ENCODE results near the gene NAA80. TPM values are rescaled to one million over a fixed set of nuclear protein-coding genes. Genes with fewer than 3 reads are reported as not detected.

NAA80 gene
- total and polyA plus RNA-seq, 2 of the 13 experiments (the other 11 are each of a cell fraction or from before 2014, with no cell fraction given): 3.4 to 8.7 TPM

DNA sequence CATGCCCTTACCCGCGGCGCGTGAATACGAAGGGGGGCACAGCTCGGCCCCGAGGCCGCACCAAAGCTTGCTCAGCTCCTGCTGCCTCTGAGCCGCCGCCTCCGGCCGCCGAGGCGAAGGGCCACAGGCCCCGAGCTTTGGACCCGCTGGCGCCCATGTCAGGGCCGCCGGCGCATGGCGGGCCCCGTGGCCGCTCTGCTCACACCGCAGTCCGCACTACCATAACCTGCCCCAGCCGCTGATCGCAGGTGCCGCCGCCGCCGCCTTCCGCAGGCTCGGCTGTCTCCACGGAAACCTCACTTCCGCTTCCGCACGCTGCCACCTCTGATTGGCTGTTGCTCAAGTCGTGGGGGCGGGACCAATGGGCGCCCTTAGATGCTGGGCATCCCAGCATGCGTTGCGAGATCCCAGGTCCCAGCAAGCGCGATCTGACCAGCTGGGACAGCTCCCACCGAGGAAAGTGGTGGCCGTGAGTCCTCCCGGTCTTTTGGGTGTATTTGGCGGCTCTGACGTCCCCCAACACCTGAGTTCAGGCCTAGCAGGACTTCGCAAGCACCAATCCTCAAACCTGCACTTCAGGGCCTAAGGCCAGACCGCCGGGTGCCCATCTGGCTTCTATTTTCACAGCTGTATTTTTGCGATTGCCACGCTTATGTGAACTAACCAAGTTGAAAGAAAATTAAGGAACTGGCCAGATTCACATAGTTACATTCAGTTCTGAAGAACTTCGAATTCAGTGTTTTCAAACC lies 28.9 kb upstream of the NAA80 start, which contains the start of gene TUSC2 (continued):
- TF ChIP-seq, protein P1, sequence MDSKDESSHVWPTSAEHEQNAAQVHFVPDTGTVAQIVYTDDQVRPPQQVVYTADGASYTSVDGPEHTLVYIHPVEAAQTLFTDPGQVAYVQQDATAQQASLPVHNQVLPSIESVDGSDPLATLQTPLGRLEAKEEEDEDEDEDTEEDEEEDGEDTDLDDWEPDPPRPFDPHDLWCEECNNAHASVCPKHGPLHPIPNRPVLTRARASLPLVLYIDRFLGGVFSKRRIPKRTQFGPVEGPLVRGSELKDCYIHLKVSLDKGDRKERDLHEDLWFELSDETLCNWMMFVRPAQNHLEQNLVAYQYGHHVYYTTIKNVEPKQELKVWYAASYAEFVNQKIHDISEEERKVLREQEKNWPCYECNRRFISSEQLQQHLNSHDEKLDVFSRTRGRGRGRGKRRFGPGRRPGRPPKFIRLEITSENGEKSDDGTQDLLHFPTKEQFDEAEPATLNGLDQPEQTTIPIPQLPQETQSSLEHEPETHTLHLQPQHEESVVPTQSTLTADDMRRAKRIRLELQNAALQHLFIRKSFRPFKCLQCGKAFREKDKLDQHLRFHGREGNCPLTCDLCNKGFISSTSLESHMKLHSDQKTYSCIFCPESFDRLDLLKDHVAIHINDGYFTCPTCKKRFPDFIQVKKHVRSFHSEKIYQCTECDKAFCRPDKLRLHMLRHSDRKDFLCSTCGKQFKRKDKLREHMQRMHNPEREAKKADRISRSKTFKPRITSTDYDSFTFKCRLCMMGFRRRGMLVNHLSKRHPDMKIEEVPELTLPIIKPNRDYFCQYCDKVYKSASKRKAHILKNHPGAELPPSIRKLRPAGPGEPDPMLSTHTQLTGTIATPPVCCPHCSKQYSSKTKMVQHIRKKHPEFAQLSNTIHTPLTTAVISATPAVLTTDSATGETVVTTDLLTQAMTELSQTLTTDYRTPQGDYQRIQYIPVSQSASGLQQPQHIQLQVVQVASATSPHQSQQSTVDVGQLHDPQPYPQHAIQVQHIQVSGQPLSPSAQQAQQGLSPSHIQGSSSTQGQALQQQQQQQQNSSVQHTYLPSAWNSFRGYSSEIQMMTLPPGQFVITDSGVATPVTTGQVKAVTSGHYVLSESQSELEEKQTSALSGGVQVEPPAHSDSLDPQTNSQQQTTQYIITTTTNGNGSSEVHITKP (CRISPR knock-in tag; IDR thresholded peaks at IDR 0.05; ENCODE audit: low read depth): no peak
- TF ChIP-seq, protein P2, sequence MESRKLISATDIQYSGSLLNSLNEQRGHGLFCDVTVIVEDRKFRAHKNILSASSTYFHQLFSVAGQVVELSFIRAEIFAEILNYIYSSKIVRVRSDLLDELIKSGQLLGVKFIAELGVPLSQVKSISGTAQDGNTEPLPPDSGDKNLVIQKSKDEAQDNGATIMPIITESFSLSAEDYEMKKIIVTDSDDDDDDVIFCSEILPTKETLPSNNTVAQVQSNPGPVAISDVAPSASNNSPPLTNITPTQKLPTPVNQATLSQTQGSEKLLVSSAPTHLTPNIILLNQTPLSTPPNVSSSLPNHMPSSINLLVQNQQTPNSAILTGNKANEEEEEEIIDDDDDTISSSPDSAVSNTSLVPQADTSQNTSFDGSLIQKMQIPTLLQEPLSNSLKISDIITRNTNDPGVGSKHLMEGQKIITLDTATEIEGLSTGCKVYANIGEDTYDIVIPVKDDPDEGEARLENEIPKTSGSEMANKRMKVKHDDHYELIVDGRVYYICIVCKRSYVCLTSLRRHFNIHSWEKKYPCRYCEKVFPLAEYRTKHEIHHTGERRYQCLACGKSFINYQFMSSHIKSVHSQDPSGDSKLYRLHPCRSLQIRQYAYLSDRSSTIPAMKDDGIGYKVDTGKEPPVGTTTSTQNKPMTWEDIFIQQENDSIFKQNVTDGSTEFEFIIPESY (CRISPR knock-in tag; IDR thresholded peaks at IDR 0.05): no peak
- TF ChIP-seq KLF16 (CRISPR knock-in tag; IDR thresholded peaks at IDR 0.05) (no peak; a peak in 2 of 4 replicates), ZNF598 (CRISPR knock-in tag; IDR thresholded peaks at IDR 0.05; ENCODE audit: borderline replicate concordance) (peak; percentile 74; the same call in 1 of the 2 replicates), SUZ12 (IDR thresholded peaks at IDR 0.05; ENCODE audit: low read depth, low read length) (peak; percentile 53), CHCHD3 (CRISPR knock-in tag; IDR thresholded peaks at IDR 0.05) (no peak), SNRNP70 (IDR thresholded peaks at IDR 0.05; ENCODE audit: low read depth, low read length) (no peak)
- TF ChIP-seq, protein P3, sequence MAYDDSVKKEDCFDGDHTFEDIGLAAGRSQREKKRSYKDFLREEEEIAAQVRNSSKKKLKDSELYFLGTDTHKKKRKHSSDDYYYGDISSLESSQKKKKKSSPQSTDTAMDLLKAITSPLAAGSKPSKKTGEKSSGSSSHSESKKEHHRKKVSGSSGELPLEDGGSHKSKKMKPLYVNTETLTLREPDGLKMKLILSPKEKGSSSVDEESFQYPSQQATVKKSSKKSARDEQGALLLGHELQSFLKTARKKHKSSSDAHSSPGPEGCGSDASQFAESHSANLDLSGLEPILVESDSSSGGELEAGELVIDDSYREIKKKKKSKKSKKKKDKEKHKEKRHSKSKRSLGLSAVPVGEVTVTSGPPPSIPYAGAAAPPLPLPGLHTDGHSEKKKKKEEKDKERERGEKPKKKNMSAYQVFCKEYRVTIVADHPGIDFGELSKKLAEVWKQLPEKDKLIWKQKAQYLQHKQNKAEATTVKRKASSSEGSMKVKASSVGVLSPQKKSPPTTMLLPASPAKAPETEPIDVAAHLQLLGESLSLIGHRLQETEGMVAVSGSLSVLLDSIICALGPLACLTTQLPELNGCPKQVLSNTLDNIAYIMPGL (CRISPR knock-in tag; IDR thresholded peaks at IDR 0.05; ENCODE audit: borderline replicate concordance in 1 of 2, low read depth in 1 of 2): peak in 1 of 2 experiments; percentile 58; a peak in 2 of 4 replicates
- TF ChIP-seq, protein P4, sequence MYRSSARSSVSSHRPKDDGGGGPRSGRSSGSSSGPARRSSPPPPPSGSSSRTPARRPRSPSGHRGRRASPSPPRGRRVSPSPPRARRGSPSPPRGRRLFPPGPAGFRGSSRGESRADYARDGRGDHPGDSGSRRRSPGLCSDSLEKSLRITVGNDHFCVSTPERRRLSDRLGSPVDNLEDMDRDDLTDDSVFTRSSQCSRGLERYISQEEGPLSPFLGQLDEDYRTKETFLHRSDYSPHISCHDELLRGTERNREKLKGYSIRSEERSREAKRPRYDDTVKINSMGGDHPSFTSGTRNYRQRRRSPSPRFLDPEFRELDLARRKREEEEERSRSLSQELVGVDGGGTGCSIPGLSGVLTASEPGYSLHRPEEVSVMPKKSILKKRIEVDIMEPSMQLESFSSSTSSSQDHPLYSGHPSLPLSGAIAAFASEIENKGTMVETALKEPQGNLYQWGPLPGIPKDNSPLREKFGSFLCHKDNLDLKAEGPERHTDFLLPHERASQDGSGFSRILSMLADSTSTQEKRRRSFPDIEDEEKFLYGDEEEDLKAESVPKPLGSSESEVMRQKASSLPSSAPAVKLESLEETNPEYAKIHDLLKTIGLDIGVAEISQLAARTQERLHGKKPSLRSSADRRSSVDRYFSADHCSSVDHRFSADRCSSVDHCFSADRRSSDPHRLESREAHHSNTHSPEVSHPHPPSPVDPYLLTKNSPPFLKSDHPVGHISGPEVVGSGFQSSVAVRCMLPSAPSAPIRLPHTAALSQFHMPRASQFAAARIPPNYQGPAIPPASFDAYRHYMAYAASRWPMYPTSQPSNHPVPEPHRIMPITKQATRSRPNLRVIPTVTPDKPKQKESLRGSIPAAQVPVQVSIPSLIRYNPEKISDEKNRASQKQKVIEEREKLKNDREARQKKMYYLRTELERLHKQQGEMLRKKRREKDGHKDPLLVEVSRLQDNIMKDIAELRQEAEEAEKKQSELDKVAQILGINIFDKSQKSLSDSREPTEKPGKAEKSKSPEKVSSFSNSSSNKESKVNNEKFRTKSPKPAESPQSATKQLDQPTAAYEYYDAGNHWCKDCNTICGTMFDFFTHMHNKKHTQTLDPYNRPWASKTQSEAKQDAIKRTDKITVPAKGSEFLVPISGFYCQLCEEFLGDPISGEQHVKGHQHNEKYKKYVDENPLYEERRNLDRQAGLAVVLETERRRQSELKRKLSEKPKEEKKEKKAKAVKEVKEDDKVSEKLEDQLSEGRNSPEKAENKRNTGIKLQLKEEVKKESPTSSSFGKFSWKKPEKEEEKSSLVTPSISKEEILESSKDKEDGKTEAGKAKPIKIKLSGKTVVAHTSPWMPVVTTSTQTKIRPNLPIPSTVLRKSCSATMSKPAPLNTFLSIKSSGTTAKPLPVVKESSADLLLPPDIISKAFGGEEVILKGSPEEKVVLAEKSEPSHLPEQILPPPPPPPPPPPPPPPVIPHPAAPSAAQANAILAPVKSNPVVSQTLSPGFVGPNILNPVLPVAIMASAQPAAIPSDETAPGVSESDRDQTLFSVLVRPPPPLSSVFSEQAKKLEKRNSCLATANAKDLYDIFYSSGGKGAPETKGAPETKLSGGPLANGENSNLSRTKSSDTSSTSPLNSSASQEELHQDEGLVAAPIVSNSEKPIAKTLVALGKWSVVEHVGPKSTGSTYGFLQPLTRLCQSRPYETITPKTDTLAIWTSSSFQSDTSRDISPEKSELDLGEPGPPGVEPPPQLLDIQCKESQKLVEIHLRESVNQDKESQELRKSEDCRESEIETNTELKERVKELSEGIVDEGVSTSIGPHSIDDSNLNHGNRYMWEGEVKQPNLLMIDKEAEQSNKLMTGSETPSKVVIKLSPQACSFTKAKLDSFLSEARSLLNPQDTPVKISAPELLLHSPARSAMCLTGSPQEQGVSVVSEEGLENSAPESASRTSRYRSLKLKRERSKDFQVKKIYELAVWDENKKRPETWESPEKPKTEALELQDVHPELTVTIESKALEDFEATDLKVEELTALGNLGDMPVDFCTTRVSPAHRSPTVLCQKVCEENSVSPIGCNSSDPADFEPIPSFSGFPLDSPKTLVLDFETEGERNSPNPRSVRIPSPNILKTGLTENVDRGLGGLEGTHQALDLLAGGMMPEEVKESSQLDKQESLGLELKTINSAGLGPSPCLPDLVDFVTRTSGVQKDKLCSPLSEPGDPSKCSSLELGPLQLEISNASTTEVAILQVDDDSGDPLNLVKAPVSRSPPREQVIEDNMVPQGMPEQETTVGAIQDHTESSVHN (CRISPR knock-in tag; IDR thresholded peaks at IDR 0.05): no peak
- TF ChIP-seq, protein P5, sequence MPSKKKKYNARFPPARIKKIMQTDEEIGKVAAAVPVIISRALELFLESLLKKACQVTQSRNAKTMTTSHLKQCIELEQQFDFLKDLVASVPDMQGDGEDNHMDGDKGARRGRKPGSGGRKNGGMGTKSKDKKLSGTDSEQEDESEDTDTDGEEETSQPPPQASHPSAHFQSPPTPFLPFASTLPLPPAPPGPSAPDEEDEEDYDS (CRISPR knock-in tag; IDR thresholded peaks at IDR 0.05): peak; percentile 98
